ENCODE measurements around the gene SH3TC2.

DNA sequence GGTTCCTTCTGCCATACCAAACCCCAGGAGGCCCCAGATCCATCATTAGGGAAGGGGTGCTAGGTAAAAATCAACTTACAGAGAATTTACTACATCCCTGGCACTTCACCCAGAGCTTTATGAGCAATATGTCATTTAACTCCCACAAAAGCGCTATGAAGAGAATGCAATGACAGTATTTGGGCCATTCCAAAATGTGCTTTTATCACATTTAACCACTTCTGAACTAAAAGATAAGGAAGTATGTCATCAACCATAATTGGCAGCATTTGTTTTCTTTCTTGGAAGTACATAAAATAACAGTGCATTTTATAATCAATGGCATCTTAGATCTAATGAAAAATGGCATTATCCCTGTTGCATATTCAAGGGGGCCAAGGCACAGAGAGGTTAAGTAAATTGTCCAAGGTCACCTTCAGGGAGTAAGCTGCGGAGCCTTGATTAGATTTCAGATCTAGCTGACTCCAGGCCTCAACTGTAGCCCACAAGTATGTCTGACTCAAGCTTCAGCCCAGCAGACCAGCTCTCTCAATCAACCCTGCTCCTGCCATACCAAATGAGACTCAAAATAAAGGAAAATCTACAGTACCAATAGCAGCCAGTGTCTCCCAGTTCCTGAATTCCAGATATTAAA lies 16.5 kb downstream of the SH3TC2 start:
- no peak for TF ChIP-seq CTCF (IDR thresholded peaks at IDR 0.05)
- no peak for TF ChIP-seq POLR2A (IDR thresholded peaks at IDR 0.05)
